Activated naive CD4-positive, alpha-beta T cell (primary cell): Measurements from ENCODE around the gene NF1.
"Not testable (repeated sequence)": the region's sequence is repeated elsewhere in the genome, so short reads cannot be mapped to it uniquely, and the experiment has no call there.

ENCODE experiments used
- DNase-seq, 4 experiments: peaks; one replicate each; lab custom pipeline; 2025; lab: John Stamatoyannopoulos, UW

The NF1 gene

DNA sequence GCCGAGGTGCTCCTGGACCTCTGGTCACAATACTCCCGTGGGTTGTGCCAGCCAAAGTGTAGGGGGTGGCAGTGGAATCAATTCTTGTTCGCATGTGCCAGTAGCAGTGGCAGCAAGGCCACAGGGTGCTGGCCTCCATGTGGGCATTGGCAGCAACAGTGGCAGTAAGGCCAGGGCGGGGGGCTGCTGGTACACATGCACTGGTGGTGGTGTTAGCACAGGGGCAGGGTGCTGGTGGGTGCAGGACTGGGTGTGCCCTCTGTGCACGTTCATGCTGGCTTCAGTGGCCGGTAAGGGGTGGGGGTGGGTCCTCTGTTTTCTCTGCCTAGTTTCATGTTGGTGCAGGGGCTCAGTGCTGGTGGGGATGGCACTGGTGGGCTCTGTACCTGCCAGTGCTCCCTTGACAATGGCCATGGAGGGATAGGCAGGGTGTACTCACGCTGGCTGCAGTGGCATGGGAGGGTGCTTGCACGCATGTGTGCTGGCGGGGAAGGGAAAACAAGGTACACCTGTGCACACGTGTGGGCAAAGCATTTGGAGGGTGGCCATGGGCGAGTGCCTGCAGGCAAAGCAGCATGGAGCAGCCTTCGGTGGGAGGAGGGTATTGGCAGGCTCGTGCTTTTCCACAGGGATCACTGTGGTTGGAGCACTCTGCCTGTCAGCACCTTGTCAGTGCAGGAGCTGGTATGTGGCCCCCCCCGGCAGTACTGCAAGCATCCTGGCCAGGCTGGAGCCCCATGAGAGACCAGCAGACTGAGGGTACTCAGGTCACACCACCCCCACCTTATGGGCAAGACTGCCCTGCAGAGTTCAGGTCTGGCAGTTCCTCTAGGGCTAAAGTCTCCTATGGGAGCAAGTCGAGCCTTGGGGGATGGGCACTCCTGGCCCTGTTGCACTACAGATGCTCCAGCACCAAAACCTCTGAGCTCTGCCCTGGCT lies 35.8 kb downstream of the NF1 start:
- DNase-seq = no peak

DNA sequence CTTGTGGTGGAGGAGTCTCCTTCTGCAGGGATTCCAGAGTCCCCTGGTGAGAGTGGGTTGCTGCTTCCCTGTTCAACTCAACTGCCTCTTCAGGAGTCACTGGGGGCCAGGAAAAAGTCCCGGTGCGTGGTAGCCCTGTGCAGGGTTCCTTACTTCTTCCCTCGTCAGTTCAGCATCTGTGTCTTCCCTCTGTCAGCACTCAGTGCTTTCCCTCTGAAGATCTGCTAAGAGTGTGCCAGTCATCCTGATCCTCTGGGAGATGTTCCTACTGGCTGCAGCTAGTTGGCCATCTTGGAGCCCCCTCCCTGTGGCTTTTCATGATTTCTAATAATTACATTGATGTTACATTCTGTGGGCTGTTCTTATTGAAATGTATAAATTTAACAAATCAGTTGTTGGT lies 36.5 kb downstream of the NF1 start:
- no peak for DNase-seq

DNA sequence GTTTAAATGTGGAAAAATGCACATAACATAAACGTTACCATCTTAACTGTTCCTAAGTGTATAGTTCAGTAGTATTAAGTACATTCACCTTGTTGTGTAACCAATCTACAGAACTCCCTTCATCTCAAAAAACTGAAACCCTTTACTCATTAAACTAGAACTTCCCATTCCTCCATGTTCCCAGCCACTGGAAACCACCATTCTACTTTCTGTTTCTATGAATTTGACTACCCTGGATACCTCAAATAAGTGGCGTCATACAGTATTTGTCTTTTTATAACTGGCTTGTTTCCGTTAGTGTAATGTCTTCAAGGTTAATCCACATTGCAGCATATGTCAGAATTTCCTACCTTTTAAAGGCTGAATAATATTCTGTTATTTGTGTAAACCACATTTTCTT lies 38.2 kb downstream of the NF1 start:
- DNase-seq = no peak

DNA sequence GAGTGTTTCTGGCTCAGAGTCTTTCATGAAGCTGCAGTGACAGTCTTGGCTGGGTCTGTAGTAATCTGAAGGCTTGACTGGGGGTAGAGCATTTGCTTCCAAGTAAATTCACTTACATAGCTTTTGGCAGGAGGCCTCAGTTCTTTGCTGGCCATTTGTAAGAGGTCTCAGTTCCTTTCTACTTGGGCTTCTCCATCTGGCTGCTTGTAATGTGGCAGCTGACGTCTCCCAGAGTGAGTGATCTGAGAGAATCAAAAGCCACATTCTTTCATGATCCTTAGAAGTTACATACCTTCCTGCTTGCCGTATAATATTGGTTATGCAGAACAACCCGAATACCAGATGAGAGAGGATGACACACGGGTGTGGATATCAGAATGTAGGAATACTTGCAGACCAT lies 39.8 kb downstream of the NF1 start:
- no peak for DNase-seq

DNA sequence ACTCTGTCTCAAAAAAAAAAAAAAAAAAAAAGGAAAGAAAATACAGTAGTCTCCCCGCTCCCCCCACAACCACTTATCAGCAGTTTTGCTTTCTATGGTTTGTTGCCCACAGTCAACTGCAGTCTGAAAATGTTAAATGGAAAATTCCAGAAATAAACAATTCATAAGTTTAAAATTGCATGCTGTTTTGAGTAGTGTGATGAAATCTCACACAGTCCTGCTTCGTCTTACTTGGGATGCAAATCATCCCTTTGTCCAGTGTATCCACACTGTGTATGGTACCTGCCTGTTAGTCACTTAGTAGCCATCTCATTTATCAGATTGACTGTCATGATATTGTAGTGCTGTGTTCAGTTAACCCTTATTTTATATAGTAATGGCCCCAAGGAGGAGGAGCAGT lies 41.5 kb downstream of the NF1 start:
- no peak for DNase-seq

DNA sequence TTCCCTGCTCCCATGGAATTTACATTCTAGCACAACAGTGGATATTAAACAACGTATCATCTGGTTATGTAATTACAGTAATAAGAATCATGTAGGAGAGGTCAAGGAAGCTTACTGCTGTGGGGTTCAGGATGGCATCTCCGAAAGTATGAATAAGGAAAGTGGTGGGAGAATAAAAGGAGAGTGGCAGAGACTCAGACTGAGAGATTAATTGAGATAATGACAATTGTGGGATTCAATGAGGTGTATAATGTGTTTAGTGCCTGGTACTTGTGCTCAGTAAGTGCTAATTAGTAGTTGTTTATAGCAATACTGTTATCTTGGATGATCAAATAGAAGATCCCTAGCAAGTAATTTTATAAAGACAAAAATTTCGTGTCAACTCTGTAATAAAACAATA lies 45.3 kb downstream of the NF1 start:
- DNase-seq = no peak

DNA sequence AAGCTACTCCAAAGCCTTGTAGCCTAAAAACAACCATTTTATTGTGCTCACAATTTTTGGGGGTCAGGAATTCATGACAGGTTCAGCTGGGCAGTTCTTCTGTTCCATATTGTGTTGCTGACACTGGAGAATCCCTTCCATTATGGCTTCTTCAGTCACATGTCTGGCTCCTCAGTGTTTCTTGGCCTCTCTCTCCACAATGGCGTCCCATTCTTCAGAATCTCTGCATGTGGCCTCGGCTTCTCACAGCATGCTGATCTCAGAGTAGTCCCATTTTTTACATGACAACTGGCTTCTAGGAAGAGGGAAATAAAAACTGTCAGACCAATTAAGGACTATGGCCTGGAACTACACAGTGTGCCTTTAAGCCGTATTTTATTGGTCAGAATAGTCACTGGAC lies 49.7 kb downstream of the NF1 start:
- DNase-seq = no peak

DNA sequence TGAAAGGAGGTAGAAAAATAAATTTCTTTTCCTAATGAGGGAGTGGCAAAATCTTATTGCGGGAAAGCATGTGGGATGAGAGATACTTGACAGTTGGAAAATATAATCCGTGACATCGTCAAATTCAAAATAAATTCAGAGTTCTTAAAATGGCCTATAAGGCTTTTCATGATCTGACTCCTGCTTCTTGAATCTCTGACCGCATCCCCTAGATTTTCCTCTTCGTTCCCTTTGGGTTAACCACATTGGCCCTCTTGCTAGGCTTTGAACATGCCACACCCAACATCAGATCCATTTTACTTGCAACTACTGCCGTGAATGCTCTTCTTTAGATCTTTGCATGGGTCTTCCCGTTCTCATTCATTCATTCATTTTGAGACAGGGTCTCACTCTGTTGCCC lies 50.1 kb downstream of the NF1 start:
- no peak for DNase-seq

DNA sequence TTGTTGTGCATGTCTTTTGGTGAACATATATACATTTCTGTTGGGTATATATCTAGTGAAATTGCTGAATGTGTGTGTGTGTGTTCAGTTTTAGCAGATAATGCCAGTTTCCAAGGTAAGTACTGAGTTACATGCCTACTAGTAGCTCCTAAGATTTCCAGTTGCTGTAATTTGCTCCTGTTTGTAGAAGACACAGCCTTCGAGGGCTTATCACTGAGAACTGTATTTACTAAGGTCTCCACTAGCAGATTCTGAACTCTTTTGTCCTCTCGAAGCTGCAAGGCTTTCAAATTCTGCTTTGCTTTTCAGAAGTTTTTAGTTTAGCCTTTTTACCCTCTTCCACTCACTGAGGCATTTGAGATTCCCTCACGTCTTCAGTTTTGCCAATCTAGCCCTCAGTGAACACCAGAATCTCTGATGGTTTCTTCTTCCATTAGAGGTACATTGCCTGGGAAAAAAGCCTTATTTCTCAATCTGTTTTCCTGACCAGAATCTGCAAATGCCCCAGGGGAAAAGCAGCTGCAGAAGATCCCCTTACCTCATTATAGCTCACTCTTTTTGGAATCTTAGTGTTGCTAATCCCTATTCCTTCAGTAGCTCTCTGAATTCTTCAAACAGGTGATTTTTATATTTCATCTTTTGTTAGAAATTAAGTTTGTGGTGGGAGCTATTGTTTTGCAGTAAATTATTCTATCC lies 52.9 kb downstream of the NF1 start:
- no peak for DNase-seq

DNA sequence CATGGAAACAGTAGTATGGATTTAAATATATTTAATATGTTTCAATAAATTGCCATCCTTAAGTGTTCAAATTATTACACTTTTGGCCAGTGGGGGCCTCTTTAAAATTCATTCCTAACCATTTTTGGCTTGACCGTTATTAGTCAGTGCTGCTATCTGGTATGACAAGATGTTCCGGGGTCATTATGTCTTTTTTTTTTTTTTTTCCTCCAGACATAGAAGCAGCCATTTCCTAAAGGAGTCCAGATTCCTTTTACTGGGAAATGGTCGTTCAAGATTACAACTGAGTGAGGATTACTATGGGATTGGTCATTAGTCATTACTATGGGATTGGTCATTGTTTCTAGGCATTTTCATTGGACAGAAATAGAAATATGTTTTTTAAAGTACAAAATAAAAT lies 53.4 kb downstream of the NF1 start:
- DNase-seq = no peak

DNA sequence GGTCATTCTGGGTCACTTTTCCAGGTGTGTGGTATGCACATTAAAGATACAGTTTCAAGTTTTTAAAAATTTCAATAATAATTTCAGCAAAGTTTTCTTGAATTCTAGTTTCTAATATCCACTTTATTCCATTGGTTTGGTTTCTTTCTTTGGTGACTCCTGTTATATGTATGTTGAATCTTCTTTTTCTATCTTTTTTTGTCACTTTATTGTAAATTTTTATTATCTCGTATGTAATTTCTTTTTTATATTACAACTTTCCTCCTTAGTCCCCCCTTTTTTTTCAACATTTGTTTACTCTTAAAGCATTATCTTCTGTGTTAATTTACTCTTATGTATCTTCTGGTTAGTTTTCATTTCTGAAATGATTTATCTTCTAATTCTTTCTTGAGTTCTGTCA lies 57.5 kb downstream of the NF1 start:
- no peak for DNase-seq

DNA sequence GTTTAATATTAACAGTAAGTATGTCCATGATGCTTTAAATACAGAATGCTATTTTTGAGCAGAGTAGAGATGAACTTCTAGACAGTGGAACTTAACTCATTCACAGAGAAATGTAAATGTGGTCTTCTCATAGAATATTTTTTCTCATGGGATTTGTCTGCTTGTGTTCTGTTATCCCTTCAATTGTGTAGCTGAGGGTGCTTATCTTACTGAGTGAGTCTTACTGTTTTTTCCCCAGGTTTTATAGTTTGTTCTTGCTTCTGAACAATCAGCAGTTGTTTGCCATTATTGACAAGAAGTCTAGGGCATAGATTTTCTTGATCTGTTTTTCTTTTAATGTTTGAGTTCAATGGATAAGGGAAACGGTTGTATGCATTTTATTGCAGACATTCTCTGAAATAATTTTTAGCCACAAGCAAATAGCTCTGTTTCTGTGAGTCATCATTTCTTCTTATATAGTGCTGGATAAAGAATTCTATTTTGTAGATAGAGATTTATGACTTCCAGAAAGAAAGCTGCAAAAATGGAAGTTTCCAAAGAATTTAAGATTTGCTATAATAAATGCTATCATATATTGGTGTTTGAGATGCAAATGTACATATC lies 60.5 kb downstream of the NF1 start:
- DNase-seq = no peak

DNA sequence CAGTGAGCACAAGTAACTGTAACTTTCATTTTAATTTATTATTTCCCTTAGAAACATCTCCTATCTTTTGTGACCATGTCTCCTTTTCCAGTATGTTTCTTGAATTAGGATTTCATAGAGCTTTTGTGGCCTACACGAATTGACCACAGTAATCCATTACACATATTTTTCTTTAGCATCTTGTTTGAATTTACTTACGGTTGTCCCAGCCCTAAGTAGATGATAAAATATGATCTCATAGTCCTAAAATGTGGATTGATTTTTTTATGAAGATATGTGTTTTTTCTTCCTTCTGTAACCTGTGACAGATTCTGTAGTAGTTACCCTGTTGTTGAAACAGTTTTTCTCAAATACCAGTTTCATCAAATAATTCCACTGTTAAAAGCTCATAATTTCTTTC lies 61.5 kb downstream of the NF1 start:
- DNase-seq = no peak

DNA sequence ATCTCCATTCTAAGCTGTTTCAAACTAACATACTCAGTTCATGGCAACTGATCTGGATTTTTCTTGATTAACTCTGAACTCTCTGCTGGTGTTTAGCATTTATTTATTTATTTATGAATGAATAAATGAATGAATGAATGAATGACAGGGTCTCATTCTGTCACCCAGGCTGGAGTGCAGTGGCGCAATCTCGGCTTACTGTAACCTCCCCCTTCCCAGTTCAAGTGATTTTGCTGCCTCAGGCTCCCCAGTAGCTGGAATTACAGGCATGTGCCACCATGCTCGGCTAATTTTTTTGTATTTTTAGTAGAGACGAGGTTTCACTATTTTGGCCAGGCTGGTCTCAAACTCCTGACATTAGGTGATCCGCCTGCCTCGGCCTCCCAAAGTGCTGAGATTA lies 62.1 kb downstream of the NF1 start:
- not testable (repeated sequence) for DNase-seq

DNA sequence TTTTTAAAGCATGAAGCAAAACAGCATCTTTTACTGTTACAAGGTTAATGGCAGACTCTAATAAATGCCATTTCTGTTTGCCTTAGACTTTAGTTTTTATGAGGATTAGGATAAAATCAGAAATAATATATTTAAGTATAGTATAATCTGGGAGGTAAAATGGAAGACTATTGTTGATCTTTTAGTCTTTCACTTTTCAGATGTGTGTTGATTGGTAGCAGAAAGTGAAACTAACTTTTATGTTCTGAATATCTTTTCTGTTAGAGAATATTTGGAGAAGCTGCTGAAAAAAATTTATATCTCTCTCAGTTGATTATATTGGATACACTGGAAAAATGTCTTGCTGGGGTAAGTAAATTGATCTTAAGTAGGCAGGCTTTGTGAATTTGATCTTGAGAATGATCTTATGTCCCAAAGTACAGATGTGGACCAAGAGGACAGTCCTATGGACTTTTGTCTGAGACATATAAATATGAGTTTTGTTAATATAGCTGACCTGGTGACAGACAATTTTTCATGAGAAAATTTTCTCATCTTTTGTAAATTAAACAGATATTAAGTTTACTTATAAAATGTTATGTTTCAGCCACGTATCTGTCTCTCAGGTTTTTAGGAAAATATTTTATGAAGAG lies 64.1 kb downstream of the NF1 start:
- DNase-seq = no peak

DNA sequence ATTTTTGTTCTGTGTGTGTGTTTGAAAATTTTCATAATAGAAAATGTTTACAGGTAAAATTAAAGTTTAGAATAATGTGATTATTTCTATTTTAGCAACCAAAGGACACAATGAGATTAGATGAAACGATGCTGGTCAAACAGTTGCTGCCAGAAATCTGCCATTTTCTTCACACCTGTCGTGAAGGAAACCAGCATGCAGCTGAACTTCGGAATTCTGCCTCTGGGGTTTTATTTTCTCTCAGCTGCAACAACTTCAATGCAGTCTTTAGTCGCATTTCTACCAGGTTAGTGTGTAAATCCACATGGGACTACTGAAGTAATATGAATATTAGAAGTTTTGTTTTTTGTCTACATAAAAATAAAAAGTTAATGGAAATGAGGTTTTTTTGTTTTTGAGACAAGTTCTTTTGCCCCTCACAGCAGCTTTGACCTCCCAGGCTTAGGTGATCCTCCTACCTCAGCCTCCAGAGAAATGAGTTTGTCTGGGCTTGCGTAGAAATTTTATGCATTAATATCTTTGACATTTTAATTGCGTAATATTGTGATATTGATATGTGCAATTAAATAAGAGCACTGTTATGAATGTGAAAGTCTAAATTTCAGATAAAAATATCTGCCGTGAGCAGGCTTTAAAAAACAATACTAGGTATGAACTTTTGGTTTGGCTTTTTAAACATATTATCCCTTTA lies 68.5 kb downstream of the NF1 start:
- no peak for DNase-seq

DNA sequence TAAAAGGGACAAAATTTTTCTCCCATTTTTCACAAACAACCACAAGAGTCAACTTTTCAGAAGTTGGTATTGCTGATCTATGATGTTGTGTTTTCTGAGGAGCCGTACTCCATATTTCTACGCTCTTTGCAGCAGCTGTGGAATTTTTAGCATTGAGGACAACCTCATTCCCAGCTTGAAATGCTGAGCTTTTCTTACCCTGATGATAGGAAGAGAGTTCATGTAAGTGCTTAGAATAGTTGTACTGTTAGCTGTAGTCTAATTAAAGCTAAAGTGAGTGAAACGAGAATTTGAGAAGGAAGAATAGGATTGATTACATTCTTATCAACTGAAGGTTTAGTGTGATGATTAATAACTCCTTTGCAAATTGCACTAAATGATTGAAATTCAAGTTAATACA lies 72.3 kb downstream of the NF1 start:
- DNase-seq = no peak

DNA sequence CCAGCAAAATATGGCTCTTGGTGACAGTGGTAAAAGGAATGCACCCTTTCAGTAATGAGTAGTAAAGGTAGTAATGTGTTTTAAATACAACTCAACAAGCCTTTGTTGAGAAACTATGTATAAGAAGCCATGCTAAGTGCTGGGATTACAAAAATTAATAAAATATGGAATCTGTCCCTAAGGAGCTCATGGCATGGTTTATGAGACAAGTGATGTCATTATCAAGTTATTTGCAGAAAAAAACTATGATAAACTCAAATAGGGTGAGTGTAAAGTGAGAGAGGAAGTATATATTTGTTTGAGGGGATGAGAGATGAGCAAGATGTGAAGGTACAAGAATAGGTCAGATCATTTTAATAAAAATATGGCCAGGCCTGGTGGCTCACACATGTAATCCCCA lies 76.9 kb downstream of the NF1 start:
- DNase-seq = no peak

DNA sequence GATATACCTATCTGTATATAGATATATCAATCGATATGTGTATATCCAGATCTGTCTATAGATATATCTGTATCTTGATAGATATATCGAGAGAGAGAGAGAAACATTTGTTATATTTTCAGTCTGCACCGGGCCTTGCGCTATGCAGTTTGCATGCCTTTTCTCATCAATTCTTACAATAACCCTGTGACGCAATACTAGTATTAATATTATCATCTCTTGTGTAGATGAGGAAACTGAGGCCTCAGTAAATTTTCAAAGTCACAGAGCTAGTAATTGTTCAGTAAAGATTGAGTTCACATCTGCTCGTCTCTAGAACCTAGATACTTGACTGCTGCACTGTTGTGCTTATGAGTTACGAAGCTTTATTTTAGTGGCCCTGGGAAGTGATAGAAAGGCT lies 77.6 kb downstream of the NF1 start:
- no peak for DNase-seq

DNA sequence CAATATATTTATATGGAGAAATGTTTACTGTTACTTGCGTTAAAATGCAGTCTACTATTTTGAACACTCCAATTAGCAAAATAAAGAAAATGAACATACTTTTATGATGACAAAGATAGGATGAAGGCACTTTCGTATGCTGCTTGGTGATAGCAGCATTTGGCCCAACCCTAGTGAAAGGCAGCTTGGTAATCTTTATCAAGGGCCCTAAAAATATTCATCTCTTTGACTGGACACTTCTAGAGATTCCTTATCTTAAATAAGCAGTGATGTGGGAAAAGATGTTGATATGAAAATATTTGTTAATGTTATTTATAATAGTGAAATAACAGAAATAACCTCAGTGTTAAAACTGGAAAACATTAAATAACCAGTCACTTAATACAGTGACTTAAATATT lies 79.4 kb downstream of the NF1 start:
- no peak for DNase-seq

DNA sequence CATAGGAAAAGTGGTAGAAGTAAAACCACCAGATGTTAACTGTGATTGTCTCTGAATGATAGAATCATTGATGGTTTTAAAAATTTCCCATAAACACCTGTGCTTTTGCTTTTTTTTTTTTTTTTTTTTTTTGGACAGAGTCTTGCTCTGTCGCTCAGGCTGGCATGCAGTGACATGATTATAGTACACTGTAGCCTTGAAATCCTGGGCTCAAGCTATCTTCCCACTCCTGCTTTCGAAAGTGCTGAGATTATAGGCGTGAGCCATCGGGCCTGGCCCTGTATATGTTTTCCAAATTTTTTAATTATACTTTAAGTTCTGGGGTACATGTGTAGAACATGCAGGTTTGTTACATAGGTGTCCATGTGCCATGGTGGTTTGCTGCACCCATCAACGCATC lies 80.5 kb downstream of the NF1 start:
- DNase-seq = no peak

DNA sequence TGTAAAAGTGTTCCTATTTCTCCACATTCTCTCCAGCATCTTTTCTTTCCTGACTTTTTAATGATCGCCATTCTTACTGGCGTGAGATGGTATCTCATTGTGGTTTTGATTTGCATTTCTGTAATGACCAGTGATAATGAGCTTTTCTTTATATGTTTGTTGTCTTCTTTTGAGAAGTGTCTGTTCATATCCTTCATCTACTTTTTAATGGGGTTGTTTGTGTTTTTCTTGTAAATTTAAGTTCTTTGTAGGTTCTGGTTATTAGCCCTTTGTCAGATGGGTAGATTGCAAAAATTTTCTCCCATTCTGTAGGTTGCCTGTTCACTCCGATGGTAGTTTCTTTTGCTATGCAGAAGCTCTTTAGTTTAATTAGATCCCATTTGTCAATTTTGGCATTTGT lies 81.4 kb downstream of the NF1 start:
- DNase-seq = not testable (repeated sequence)
